ENCODE results near the gene FBXO27.

FBXO27 gene

DNA sequence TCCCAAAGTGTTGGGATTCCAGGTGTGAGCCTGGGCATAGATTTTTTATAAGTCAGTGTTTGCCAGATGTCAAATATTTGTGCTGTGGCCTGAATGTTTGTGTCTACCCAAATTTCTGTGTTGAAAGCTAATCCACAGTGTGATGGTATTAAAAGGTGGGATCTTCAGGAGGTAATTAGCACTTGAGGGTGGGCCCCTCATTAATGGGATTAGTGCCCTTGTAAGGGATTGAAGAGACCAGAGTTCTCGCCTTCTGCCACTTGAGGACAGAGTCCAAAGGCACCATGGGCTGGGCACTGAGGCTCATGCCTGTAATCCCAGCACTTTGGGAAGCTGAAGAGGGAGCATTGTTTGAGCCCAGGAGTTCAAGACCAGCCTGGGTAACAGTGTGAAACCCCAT, 47.1 kb downstream of the FBXO27 start:
- FAIRE-seq: no peak

DNA sequence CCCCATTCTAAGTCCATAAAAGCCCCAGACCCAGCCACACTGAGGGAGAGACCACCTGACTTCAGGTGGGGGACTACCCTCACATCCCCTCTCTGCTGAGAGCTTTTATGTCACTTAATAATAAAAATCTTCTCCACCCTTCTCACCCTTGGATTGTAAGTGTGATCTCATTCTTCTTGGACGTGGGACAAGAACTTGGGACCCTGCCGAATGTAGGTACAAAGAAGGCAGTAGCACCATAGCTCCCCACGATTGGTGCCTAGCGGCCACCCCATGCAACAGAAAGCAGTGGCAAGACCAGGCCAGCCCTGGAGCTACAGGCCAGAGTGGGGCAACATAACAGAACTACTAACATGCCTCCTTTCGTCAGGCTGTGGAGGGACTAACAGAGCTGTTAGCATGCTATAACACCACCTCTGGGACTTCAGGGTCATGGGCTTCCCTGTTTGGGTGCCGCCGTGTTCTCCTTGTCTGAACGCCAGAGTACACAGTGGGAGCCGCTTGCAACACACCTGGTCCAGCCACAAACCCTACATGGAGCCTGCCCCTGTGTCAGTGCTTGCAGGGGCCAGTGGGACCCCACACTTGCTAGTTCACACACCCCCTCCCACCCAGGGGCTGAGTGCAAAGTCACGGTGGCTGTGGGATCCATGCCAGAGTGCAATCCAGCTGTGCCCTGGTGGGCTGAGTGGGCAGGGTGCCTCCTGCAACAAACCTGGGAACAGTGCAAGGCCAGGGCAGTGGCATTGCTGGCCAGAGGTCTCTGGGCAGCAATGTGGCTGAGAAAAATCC, 51.6 kb downstream of the FBXO27 start:
- FAIRE-seq: no peak

DNA sequence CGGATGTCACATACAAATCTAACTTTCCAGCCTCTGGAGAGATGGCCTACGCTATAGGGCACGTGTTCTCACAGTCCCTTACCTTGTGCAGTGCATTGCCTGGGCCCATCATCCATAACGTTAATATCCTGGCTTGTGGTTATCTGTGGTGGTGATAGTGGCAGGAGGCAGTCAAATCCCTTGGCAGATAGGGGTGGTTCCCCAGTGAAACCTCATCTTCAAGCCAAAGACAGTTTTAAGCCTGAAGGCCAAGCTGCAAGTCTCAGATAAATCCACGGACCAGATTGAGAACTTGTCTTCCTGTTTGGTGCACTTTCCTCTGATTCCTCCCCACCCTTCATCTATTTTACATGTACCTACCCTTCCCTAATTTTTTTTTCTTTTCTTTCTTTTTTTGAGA, 52.5 kb downstream of the FBXO27 start:
- FAIRE-seq: no peak

DNA sequence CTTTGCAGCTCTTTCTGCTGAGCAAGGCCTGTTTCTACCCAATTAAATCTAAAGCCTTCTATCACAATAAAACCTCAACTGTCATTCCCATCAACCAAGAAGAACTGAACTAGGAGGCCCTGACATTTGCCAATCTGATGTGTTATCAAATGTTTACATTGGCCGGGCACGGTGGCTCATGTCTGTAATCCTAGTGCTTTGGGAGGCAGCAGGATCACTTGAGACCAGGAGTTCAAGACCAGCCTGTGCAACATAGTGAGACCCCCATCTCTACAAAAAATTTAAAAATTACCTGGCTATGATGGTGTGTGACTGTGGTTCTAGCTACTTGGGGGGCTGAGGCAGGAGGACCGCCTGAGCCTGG, 54.0 kb downstream of the FBXO27 start:
- peak; percentile 25 for FAIRE-seq

DNA sequence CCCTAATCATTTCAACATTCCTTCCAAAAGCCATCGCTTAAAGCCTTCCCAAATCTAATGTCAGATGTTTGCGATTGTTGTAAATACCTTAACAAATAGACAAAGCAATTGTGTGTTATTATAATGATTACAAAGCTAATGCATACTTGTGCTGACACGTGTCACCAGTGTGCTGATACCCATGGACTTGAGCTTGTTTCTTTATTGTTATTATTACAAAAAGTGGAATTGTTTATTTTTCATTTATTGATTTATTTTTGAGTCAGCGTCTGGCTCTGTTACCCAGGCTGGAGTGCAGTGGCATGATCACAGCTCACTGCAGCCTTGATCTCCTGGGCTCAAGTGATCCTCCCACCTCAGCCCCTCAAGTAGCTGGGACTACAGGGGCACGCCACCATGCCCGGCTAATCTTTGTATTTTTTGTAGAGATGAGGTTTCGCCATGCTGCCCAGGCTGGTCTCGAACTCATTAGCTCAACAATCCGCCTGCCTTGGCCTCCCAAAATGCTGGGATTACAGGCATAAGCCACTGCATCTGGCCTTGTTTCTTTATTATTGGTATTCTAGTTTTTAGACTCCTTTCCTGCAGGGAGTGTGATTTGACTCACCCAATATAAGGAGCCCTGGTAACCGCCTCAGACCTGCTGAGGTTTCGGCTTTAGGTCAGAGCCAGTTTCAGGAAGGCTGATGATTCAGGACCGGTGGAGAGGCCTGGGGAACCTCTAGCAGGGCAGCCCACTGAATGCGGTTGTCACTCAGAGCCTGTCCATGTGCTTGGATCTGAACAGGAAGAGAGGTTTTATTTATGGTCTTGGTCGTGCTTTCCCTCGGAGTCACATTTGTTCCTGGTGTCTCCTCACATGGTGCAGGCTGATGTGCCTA, 54.7 kb downstream of the FBXO27 start:
- FAIRE-seq: no peak

DNA sequence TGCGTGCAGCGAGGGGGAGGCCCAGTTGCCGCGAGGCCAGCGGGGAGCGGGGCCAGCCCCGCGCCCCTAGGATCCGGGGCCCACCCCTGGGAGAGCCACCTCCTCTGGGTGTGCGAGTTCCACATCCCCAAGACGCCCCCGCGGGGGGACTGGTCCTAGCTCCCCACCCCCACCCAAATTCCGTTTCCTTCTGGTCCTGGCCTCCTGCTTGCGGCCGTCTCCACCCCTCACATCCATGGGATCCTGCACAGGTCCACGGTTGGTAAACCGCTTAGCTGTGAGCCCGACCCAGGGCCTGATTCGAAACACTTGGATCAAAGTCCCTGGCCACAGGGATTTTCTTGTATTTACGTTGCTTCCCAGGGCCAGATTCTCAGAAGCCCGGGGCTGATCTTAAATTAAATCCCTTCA, 56.5 kb downstream of the FBXO27 start:
- FAIRE-seq: no peak

DNA sequence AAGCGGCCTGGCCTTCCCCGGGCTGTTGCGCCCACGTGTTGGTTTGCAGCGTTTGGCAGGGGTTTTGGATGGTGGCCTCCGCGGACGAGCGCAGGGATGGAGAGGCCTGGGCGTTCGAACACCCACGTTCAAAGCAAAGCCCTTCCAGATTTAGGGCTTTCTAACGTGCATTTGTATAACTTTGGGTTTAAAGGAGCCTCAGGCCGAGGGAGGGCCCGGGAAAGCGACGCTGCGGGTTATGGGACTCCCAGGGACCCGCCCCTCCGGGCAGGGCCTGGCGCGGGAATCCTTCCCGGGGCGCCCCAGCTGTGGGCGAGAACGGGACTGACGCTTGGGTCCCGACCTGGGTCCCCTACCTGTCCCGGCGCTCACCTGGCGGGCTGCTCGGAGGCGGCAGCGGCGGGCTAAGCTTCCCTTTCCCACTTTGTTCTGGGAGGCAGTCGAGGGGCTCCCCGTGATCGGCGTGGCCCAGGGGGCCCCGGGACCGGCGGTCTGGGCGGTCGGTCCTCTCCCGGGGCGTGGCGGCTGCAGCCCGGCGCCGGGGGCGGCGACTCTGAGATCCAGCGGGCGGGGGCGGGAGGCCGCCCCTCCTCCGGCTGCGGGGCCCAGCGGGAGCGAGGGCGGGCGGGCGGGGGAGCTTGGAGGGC, 57.0 kb downstream of the FBXO27 start, which contains the start of gene FBXO17:
TSS of gene FBXO17 (minus strand) at position 529 of the 647 bp plus-strand sequence. CDS start 25,423 bp downstream, outside the sequence.
- FAIRE-seq: no peak

DNA sequence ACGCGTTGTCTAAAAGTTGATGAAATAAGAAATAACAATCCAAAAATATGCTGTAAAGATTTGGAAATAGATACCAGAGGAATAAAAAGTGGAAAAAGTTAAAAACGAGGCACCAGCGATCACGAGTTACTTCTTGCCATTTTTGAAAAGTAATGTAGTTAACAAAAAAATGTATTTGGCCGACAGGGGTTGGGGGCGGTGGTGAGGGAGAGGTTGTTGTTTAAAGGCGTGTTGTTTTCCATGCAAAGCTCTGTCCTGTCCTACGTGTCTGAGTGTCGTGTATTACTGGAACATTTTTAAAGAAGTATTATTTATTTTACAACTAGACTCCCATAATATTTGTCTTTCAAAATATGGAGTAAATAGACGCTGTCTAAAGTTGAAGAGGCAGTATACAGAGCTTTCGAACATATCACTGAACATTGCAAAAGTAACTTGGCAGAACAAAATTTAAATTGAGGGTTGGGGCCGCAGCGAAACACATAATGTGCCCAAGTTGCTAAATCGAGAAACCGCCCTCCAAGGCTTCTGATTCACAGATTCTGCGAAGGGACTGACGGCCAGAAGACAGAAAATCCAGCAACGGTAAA, 57.6 kb downstream of the FBXO27 start:
- FAIRE-seq: no peak
